Hematopoietic multipotent progenitor cell treated with erythropoietin and hydrocortisone succinate and interleukin-3 and kit ligand, for 4 days (in vitro differentiated cells): ENCODE results near the gene NT5DC2.

Experiments
- DNase-seq: peaks from one replicate; pipeline ENCODE4 v3.0.0-alpha.2; 2015

The NT5DC2 gene

DNA sequence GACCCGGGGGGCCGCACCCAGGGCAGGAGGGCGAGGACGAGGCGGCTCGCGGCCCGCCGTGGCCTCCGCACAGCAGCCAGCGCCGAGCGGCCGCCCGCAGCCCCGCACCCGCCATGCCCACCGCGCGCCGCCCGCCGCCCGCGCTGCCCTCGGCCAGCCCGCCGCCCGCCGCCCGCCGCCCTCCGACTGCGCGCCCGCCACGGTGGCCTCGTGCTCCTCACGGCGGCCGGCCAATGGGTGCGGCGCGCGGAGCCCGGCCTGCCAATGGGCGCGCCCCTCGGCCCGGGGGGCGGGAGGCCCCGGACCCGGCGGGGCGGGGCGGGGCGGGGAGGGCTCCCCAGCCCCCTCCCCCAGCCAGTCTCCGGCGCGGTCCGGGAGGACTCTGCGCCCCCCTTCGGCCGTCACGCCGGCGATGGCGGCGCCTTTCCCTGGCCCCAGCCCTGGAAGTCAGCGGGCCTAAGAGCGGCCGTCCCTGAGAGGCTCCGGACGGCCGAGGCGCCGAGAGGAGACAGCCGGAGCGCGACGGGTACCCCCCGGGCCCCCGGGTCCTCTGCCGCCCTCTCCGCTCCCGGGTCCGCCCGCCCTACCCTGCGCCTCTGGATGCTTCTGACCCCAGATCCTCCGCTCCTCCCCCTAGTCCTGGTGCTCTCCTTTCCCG is at the start of gene NT5DC2:
Gene NT5DC2 (minus strand): TSS at position 235 of the 658 bp plus-strand sequence. CDS start 120 bp downstream, at position 115.
- DNase-seq = peak; percentile 92

DNA sequence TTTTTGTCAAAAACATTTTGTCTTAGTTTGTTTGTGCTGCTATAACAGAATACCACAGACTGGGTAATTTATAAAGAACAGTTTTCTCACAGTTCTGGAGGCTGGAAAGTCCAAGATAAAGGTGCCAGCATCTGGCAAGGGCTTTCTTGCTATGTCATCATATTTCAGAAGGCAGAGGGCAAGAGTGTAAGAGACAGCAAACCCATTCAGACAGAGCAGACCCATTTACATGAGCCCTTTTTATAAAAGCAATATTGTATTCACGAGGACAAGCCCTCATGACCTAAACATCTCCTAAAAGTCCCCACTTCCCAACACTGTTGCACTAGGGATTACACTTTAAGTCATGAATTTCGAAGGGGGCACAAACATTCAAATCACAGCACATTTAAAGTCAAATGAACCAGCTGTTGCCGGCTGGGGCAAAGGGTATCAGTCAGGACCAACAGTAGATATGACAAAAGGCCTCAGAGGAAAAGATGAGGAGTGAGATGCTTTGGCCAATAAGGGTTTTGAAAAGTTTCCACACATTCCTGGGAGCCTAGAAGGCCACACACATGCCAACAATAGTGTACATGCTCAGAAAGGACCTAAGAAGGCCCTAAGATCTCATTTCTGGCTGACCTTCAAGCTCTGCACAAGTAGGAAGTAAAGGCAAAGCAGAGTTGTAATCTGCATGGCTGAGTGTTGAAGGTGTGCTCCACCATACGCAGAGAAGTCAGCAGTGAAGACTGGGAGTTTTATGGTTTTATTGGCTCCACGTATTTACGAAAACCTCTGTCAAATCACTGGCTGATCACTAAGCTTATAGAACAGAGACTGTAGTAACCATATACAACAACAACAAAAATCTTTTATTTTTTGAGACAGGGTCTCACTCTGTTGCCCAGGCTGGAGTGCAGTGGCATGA is 40.7 kb upstream of the NT5DC2 start:
- DNase-seq = no peak

DNA sequence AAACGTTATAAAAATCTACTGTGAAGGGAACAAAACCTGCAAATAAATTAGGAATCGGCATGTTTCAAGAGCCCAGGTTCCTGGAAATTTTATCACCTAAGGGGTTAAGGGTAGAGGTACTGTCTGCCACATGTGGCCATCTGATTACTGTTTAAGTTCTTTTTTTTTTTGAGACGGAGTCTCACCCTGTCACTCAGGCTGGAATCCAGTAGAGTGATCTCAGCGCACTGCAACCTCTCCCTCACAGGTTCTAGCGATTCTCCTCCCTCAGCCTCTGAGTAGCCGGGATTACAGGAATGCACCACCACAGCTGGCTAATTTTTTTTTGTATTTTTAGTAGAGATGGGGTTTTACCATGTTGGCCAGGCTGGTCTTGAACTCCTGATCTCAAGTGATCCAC is 38.6 kb upstream of the NT5DC2 start:
- no peak for DNase-seq

DNA sequence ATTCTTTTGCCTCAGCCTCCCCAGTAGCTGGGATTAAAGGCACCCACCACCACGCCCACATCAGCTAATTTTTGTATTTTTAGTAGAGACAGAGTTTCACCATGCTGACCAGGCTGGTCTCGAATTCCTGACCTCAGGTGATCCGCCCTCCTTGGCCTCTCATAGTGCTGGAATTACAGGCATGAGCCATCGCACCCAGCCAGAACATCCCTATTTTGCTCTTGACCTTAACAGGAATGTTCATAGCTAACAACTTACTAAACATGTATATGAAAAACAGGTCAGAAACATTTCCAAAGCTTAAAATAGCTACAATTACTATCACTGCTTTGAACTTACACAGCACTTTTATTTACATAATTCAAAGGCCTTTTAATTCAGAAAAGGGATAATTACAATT is 36.4 kb upstream of the NT5DC2 start:
- no peak for DNase-seq

DNA sequence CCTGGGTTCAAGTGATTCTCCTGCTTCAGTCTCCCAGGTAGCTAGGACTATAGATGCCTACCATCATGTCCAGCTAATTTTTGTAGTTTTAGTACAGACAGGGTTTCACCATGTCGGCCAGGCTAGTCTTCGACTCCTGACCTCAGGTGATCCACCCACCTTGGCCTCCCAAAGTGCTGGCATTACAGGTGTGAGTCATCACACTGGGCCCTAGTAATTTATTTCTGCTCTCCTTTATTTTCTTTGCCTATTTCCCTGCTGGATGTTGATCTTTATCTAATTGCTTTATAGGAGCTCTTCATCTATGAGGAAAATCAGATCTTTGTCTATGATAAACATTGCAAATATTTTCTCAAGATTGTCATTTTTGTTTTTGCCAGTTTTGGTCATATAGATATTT is 34.4 kb upstream of the NT5DC2 start:
- DNase-seq = no peak

DNA sequence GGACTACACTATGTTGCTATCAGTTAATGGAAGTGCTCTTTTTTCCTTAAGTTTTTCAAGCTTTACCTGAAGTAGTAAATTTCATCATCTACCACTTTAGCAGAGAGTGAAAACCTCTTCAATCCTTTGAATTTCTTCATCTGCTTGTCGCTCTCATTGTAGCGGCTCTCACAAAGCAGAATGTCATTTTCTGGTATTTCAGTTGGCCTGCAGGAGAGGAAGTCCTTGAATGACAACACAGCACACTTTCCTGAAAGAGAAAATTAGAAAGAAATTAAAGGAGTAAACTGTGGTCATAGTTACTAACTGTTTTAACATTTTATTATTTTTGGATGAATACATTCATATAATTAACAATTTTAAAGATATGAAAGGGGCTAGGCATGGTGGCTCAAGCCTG is 30.3 kb upstream of the NT5DC2 start:
- no peak for DNase-seq

DNA sequence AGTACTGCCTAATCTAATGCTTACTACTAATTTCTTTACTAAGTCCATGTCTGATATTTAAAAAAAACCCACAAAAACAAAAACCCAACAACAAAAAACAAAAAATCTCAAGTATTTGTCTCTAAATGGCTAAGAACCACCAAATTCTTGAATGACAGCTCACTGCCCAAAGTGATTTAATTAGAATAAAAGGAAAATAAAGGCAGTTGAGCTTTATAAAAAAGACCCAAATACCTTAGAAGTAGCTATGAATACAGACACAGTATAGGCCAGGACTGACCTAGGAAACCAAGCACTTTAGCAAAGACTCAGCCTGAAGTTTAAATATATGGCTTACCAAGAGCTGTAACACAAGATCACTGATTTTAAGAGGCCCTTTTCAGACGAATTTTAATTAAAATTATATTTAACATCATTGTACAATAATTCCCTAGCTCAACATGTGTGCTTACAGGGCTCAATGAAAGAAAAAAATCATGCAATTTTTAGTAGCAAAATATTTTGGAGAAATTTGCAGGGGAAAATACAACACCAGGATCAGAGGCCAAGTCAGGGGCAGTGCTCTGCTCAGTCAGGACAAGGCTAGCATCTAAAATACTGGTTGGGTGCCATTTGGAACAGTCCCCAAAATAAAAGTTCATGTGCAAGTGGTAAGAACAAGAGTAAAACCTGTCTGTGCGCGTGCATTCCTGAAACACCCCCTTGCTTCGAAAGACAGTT is 27.5 kb upstream of the NT5DC2 start:
- DNase-seq = no peak

DNA sequence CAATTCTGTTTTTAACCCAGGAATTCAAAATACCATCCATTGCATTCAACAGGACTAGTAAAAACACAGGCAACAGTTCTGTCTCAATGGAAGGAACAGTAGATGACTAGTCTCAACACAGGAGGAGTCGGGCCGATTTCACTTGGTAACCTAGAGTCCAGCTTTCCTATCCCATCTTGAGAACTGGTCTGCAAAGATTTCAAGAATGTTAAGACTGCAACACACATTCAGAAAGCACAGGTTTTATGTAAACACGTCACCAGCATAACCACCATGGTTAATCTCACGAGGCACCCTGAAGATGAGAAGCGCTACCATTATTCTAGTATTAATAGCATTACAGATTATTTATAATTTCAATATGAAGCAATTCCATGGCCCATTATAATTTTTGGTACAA is 24.8 kb upstream of the NT5DC2 start:
- DNase-seq = no peak

DNA sequence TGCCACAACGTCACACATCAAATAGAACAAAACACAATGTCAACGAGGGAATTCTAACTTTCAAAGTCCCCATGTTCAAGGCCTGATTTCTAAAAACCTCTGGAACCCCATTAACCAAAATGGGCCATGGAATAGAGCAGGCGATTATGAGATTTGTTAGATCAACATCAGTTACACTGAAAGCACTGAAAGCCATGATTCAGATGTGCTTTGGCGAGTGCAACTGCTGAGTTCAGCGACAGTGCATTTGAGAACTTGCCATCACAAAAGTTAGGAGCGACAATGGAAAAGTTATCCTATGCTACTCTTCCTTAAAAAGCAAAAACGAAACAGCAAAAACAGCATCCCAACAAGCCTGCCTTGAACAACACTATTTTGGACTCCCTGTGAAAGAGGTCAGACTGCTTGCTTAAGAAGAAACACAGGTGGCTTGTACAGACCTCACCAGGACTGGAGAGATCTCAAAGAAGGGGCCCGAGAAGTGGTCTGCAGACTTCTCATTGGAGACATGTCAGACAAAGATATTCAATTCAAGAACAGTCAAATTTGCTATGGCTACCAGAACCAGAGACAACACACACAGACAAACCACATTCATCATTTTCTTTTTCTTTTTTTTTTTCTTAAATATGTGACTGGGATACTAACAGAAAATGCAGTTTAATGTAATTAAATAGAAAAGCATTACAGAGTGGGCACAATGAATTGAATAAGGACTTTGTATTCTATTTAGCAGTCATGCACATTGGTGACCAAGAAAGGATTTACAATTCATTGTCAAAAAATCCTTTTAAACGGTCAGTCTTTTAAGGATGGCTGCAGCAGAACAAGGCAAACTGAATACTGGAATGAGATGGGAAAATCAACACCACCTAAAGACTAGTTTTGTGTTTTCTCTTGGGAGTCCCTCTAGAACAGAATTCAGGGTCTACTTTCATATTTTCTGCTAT is 23.6 kb upstream of the NT5DC2 start:
- no peak for DNase-seq

DNA sequence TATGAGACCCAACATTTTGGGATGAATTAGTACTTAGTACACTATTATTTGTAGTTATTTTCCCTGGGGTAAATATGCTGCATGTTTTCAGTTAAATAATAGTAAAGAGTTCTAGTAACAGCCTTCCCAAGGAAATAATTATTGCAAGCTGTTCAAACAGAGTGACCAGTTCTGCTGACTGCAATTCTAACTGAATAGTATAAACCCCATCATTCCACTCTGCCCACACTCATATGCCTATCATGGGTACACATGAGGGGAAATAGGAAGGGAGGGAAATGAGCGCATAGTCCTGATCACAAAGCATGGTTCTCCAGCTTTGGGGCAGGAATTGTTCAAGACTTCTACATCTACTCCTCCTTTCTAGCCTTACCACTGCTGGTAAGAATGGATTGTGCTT is 21.4 kb upstream of the NT5DC2 start:
- DNase-seq = no peak

DNA sequence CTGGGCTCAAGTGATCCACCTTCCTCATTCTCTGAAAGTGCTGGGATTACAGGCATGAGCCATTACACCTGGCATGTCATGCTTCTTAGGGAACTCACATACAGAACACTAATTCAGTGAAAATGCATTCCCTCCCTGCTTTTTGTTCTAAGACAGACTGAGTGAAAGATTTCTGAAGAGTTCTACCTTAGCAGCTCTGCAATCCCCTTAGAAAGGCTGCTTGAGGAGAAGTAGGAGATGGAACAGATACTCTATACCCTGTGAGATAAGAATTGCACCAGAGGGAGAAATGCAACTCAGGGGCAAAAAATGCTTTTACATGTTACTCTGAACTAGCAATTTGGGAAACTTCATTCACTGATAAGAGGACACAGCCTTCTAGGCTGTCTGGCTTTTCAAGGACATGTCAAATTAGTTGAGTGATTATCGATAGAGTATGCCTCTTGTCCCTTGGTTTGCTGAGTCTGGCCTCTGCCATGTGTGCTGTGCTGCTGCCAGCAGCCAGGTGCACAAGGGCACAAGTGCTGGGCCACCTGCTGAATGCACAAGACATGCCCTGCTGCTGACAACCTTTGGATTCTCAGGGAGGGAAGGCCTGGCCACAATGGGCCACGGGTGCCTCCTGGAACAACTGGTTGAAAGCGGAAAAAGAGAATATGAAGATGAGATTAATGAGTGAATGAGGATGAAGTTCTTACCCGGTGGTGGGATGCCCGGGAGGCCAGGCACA is 20.5 kb upstream of the NT5DC2 start:
- no peak for DNase-seq

DNA sequence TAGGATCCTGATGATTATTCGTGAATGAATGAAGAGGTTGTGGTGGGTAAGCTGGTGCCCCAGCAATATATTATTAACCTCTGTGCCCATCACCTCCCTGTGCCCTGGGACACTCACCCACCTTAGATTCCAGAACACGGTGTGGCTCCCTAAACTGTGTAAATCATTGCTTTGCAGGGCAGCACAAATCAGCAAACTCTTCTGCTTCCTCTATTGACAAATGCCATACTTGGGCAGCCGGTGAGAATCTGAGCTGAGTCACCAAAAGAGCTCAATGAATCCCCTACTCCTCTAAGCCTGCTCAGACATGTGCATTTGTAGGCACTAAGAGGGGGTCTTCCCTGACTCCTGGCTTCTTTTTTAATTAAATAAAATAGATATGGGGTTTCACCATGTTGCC is 18.4 kb upstream of the NT5DC2 start:
- DNase-seq = no peak

DNA sequence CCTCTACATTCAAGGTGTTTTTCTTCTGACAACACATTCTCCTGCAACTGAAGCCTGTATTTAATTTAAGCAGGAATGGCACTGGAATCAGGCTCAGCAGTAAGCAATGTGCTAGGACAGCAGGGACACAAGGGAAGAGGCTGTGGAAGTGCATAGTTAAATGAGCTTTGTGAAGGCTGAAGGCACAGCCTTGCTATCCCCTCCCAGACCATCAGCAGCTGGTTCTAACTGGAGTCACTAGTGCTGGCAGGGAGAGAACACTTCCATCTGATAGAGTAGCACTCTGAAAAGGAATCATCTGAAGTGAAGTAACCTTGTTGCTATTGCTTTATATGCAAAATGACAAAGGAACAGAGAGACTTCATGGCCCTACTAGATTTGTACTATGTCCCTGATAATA is 17.5 kb upstream of the NT5DC2 start:
- no peak for DNase-seq

DNA sequence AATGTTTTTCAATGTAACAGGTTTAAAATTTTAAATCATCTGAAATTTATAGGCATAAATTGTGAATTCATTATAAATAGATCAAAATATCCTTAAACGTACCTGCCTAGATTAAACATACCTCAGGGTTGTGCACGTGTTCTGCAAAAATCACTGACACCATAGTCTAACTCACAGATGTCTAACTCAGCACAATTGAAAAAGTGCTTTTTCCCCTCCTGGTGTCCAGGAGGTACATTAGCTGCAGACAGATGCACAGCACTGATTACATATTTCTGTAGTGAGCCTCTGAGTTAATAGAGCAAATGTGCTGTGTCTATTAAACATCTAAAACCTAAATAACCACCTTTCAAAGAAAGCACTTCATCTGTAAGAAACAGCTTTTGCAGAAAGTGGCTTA is 13.5 kb upstream of the NT5DC2 start:
- DNase-seq = no peak

DNA sequence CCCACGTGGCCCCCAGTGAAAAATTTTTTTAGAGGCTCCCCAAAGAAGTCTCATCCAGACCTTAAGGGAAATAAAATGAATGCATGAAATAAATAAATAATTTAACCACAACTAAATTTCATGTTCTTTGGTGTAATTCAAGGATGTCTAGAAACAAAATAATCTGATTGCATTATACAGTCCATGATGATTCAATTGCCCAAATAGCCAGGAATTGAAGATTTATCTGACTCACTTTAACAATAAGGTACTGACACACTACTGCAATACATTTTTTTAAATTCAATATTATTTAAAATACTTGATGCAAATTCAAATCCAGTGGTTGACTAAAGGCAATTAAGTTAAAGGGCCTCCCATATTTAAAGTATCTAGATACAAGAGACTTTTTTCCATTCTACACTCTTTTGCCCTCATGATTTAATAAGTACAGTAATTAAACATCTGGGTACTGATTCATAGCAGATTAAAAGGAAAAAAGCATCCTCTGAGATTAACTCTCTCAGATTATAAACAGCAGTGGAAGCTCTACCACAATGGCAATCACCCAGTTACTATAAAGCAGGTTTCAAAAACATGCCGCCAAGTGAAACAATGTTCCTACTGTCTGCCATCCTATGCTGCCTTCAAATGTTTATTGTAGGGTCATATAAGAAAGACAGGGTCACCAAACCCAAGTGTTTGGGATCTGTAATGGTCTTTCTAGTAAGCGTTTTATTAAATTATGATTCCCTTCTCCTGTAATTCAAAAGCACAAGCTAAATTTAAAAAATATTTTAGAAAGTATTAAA is 12.6 kb upstream of the NT5DC2 start:
- DNase-seq = no peak

DNA sequence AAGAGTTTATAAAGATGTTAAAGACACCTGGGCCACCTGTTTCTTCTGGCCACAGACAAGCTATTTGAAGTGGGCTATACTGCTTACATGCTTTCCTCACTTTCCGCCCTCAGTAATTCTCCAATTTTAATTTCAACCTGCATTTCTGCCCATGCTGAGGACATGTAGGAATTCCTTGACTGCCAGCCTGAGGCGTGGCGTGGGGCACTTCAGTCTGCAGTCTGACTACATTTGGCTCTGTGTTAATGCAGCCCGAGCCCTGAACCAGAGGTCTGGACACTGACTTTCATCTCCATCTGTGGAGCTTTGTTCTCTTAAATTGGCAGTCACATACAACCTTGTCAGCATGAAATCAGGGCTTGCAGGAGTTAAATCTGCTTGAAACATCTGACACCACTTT is 11.3 kb upstream of the NT5DC2 start:
- DNase-seq = no peak

DNA sequence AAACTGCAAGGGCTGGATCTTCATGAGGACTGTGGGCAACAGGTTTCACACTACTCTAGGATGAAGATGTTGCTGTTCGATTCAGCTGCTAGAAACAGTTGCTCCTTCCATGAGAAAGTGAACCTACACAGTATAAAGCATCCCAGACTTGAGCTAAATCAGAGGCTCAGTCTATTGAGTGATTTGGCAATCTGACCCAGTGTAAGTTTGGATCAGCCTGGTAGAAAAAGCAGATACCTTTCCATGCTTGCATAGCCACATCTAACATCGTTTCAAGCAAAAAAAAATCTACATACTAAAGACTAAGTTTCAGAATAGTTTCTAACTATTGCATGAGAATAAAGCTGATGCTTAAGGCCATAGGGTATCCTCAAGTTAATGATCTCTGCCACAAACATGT is 7.4 kb upstream of the NT5DC2 start:
- no peak for DNase-seq

DNA sequence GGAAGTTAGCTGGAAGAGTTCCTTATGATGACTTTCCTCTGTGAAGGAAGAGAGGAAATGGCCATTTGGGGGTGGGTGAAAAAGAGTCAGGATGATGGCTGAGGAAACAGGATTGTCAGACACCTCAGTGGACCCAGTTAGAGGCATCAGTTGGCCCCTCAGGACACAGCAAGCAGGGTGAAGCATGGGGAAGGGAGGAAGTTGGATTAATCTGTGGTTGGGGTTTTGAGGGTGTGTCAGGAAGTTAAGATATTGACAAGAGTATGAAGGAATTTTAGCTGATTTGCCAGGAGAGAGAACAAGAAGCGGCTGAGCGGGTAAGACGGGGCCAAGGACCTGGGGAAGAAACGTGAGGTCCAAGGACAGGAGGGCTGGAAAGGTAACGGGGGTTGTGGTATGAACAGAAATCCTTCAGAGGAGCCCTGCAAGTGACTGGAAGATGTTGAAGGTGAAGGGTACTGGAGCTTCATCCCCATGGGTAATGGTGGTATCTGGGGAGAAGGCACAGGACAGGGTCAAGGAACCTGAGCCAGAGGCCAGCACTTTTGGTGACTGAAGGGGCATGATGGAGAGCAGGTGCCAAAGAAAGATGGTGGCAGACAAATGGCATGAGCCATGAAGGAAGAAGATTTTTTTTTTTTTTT is 5.5 kb upstream of the NT5DC2 start:
- DNase-seq = peak; percentile 42

DNA sequence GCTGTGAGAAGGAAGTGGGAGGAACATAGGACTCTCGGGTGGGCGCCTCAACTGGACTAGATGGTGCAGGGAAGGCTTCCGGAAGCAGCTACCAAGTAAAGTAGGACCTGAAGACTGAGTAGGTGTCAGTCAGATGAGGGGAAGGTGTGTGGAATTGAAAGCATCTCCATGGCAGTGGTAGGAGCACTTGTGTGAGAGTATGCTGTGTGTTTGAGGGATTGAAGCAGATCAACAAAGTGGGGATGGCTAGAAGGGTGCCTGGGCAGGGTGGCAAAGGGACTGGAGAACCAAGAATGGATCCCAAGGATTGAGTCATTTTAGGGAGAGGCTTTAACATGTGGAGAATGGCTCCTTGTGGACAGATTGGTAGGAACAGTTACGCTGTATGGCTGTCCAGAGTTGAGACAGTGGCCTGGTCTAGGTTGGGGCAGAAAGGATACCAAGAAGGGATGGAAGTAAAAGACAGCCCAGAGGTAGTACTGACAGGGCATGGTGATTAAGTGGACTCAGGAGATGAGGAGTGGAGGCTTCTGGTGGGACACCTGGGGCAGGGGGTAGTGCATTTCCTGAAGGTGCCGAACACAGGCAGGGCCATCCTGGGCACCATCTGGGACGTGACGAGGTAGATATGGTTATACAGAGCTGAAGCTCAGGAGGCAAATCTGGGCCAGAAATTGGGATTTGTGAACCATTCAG is 4.2 kb upstream of the NT5DC2 start:
- DNase-seq = no peak

DNA sequence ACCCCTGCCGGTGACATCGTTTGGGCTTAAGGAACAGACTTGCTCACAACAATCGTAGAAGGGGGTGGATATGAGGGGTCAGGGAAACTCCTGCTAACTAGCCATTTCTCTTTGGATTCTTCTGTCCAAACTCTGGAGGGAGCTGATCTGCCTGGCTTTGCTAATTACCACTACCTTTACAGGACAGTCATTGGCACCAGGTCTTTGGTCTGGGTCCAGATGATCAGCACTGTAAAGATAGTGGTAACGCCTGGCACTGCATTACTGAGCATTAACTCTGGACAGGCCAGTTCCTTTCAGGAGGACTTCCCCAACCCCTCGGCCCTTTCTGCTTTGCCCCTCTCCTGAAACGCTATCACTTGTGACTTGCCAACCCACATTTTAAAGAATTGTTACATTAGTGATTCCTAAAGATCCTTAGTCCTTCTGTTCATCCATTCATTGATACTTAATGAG is 3.5 kb upstream of the NT5DC2 start:
- no peak for DNase-seq
